ENCODE results near the gene COX11. TPM values are rescaled to one million over a fixed set of nuclear protein-coding genes. Genes with fewer than 3 reads are reported as not detected.

The COX11 gene
- total and polyA plus RNA-seq, 2 donors (not counting 1 experiment from before 2014, with no cell fraction given), result 37.1 to 54.9 TPM

DNA sequence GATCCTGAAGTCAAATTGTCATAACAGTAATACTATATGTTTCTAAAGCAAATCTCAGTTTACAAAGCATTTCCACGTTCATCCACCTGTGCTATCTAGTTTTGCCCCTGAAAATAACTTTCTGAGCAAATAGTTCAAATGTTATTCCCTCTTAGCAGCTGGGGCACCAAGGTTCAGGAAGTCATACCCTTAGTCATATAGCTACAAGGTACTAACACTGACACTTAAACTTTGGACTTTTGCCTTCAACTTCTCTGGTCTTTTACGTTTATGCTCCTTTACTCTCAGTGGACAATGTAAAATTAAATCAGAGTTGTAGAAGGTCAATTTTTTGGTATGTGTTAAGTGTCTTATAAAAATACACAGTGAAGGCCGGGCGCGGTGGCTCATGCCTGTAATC lies 33.0 kb downstream of the COX11 start:
- no peaks in the 10 kb centered on the region for H3K27me3 Mint-ChIP-seq
- H3K79me2 ChIP-seq (ENCODE audit: control insufficient read depth, insufficient read depth, low read length), result no peaks in the 10 kb centered on the region
- ATAC-seq (ENCODE audit: low read depth), result no peak
- DNase-seq, result no peak
- WGBS (ENCODE audit: insufficient coverage), result 95% methylated on average over 3 of the region's 5 CpGs
- TF ChIP-seq EZH2 (IDR thresholded peaks at IDR 0.05; ENCODE audit: borderline replicate concordance, insufficient read depth, low read depth, low read length, poor library complexity, severe bottlenecking), result no peak
- TF ChIP-seq, protein P1, sequence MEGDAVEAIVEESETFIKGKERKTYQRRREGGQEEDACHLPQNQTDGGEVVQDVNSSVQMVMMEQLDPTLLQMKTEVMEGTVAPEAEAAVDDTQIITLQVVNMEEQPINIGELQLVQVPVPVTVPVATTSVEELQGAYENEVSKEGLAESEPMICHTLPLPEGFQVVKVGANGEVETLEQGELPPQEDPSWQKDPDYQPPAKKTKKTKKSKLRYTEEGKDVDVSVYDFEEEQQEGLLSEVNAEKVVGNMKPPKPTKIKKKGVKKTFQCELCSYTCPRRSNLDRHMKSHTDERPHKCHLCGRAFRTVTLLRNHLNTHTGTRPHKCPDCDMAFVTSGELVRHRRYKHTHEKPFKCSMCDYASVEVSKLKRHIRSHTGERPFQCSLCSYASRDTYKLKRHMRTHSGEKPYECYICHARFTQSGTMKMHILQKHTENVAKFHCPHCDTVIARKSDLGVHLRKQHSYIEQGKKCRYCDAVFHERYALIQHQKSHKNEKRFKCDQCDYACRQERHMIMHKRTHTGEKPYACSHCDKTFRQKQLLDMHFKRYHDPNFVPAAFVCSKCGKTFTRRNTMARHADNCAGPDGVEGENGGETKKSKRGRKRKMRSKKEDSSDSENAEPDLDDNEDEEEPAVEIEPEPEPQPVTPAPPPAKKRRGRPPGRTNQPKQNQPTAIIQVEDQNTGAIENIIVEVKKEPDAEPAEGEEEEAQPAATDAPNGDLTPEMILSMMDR (IDR thresholded peaks at IDR 0.05), result no peak
- intact Hi-C loops (cut with micrococcal nuclease), result no loop called here
- no peak overlapping the region for H3K9ac ChIP-seq (ENCODE audit: low read length)
- H3K27ac Mint-ChIP-seq, result no peak overlapping the region
- no peaks in the 10 kb centered on the region for H4K20me1 ChIP-seq (ENCODE audit: control insufficient read depth, insufficient read depth, low read length, poor library complexity, severe bottlenecking)
- ChIA-PET CTCF (no interaction called here), POLR2A (no interaction called here)
- H3K27me3 ChIP-seq (replicated peaks in 1 of 4; ENCODE audit: control extremely low read depth in 1 of 4, control insufficient read depth in 3 of 4, insufficient read depth in 4 of 4, low read length in 3 of 4), result no peaks in the 10 kb centered on the region
- H2AFZ ChIP-seq (ENCODE audit: insufficient read depth, low read depth, low read length, poor library complexity, severe bottlenecking), result no peak overlapping the region
- H3K4me3 ChIP-seq (ENCODE audit: control extremely low read depth in 1 of 5, extremely low read depth in 1 of 5, insufficient read depth in 1 of 5, low read depth in 2 of 5, low read length in 4 of 5), result no peak overlapping the region
- no peak overlapping the region for H3K27ac ChIP-seq (ENCODE audit: low read length in 2 of 2)
- H3K36me3 ChIP-seq (replicated peaks in 1 of 2; ENCODE audit: control extremely low read depth in 1 of 2, control insufficient read depth in 1 of 2, extremely low read depth in 1 of 2, insufficient read depth in 2 of 2, low read length in 1 of 2), result no peaks in the 10 kb centered on the region
- no peaks in the 10 kb centered on the region for H3K9me3 ChIP-seq (ENCODE audit: control extremely low read depth in 1 of 3, control insufficient read depth in 2 of 3, insufficient read depth in 1 of 3, low read length in 2 of 3)
- no peak overlapping the region for H3K4me3 Mint-ChIP-seq
- H3K9me3 Mint-ChIP-seq (ENCODE audit: insufficient read depth), result no peaks in the 10 kb centered on the region
- H3K4me1 Mint-ChIP-seq, result no peaks in the 10 kb centered on the region
- no peak overlapping the region for H3K4me2 ChIP-seq (replicated peaks; ENCODE audit: low read depth, low read length, poor library complexity, severe bottlenecking)
- H3K4me1 ChIP-seq (ENCODE audit: control insufficient read depth in 2 of 2, insufficient read depth in 2 of 2, low read length in 2 of 2), result no peaks in the 10 kb centered on the region

DNA sequence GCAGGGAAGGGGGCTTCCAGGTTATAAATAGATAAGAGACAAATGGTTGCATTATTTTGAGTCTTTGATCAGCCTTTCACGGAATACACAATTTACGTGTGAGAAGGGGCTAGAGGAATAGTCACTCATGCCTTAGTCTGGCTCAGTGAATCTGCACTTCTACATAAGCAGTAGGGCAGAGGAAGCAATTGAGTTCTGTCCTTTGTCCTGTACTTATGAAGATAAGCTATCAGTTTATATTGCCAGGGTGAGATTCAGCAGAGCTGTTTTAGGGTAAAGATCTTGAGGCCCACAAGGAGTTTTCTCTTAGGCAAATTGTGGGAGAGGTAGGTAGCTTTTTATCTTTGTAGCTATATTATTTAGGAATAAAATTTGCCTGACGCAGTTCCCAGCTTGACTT lies 34.5 kb downstream of the COX11 start:
- H3K4me1 Mint-ChIP-seq, result no peaks in the 10 kb centered on the region
- CTCF ChIA-PET, result interaction anchor here (0.6 kb wide), 1 partner anchor 14 kb away, joined by 3 read pairs; no protein-coding TSS in a partner anchor
- no peaks in the 10 kb centered on the region for H3K9me3 Mint-ChIP-seq (ENCODE audit: insufficient read depth)
- no peaks in the 10 kb centered on the region for H3K79me2 ChIP-seq (ENCODE audit: control insufficient read depth, insufficient read depth, low read length)
- H3K4me1 ChIP-seq (ENCODE audit: control insufficient read depth in 2 of 2, insufficient read depth in 2 of 2, low read length in 2 of 2), result no peaks in the 10 kb centered on the region
- H3K9me3 ChIP-seq (ENCODE audit: control extremely low read depth in 1 of 3, control insufficient read depth in 2 of 3, insufficient read depth in 1 of 3, low read length in 2 of 3), result no peaks in the 10 kb centered on the region
- no peak overlapping the region for H3K9ac ChIP-seq (ENCODE audit: low read length)
- H3K4me3 ChIP-seq (ENCODE audit: control extremely low read depth in 1 of 5, extremely low read depth in 1 of 5, insufficient read depth in 1 of 5, low read depth in 2 of 5, low read length in 4 of 5), result no peak overlapping the region
- H3K27me3 Mint-ChIP-seq, result peaks cover 1% of the 10 kb centered on the region
- no peak overlapping the region for H3K27ac ChIP-seq (ENCODE audit: low read length in 2 of 2)
- intact Hi-C loops (cut with micrococcal nuclease), result no loop called here
- H4K20me1 ChIP-seq (ENCODE audit: control insufficient read depth, insufficient read depth, low read length, poor library complexity, severe bottlenecking), result no peaks in the 10 kb centered on the region
- no peak overlapping the region for H3K4me2 ChIP-seq (replicated peaks; ENCODE audit: low read depth, low read length, poor library complexity, severe bottlenecking)
- H3K27me3 ChIP-seq (replicated peaks in 1 of 4; ENCODE audit: control extremely low read depth in 1 of 4, control insufficient read depth in 3 of 4, insufficient read depth in 4 of 4, low read length in 3 of 4), result no peaks in the 10 kb centered on the region
- 80% methylated on average over 1 of the region's 3 CpGs for WGBS (ENCODE audit: insufficient coverage)
- H3K36me3 ChIP-seq (replicated peaks in 1 of 2; ENCODE audit: control extremely low read depth in 1 of 2, control insufficient read depth in 1 of 2, extremely low read depth in 1 of 2, insufficient read depth in 2 of 2, low read length in 1 of 2), result no peaks in the 10 kb centered on the region
- no peak overlapping the region for H3K27ac Mint-ChIP-seq
- DNase-seq, result no peak
- no peak overlapping the region for H2AFZ ChIP-seq (ENCODE audit: insufficient read depth, low read depth, low read length, poor library complexity, severe bottlenecking)
- TF ChIP-seq, protein P1 (IDR thresholded peaks at IDR 0.05), result no peak
- TF ChIP-seq EZH2 (IDR thresholded peaks at IDR 0.05; ENCODE audit: borderline replicate concordance, insufficient read depth, low read depth, low read length, poor library complexity, severe bottlenecking), result no peak
- H3K4me3 Mint-ChIP-seq, result no peak overlapping the region
- POLR2A ChIA-PET, result no interaction called here
- no peak for ATAC-seq (ENCODE audit: low read depth)
